Progenitor cell of endocrine pancreas (in vitro differentiated cells): ENCODE measurements around the gene NDUFS3. TPM values are rescaled to one million over a fixed set of nuclear protein-coding genes. Genes with fewer than 3 reads are reported as not detected.
A peak's percentile ranks its signal among the peaks of the same experiment; 100 is the strongest.
"Not testable (repeated sequence)": the region's sequence is repeated elsewhere in the genome, so short reads cannot be mapped to it uniquely, and the experiment has no call there.

Experiments used
- DNase-seq: peaks from one replicate; pipeline ENCODE4 v3.0.0; 2021; ENCODE audit warnings: low spot score; ENCODE audit not compliant: unreplicated experiment
- H3K27ac Mint-ChIP-seq: 2 replicates; pipeline ENCODE4 v1.8.0; 2021; ENCODE audit warnings: mild to moderate bottlenecking, moderate library complexity, mixed read lengths
- H3K27me3 Mint-ChIP-seq: 2 replicates; pipeline ENCODE4 v1.8.0; 2021; ENCODE audit warnings: mixed read lengths
- H3K36me3 Mint-ChIP-seq: 2 replicates; pipeline ENCODE4 v1.8.0; 2022; ENCODE audit warnings: mixed read lengths; ENCODE audit not compliant: insufficient read depth
- H3K4me1 Mint-ChIP-seq: 2 replicates; pipeline ENCODE4 v1.8.0; 2021; ENCODE audit warnings: low read depth, mixed read lengths
- H3K4me3 Mint-ChIP-seq: 2 replicates; pipeline ENCODE4 v1.8.0; 2021; ENCODE audit warnings: low read depth, mild to moderate bottlenecking, moderate library complexity, mixed read lengths
- H3K9me3 Mint-ChIP-seq: 2 replicates; pipeline ENCODE4 v1.8.0; 2021; ENCODE audit warnings: low read depth, mixed read lengths
- CTCF ChIP-seq: fragments of 200-600 bp; sonication (generic); IDR thresholded peaks from one replicate; pipeline ENCODE4 v1.5.0; 2021; ENCODE audit warnings: antibody characterized with exemption, mild to moderate bottlenecking; ENCODE audit not compliant: unreplicated experiment
- total RNA-seq: library from RNA; stranded (reverse); gene quantifications from 2 replicates; pipeline ENCODE4 v1.2.1, GENCODE V29; 2021

Gene NDUFS3
- total RNA-seq, 1 donor from 2014 or later, result 102 TPM

GRCh38 chr11:47552566-47553405 is 26.1 kb upstream of the NDUFS3 start, which contains the start of gene CELF1:
Gene CELF1, minus strand, starts transcription at chr11:47553132. Its CDS starts 53,609 bp downstream, at chr11:47499523.
- TF ChIP-seq CTCF, result peak; percentile 97
- Mint-ChIP-seq H3K36me3 (peaks cover 2% of the 10 kb centered on the region), H3K27ac (peak within 1 kb of the TSS; percentile 96), H3K4me1 (peaks cover 19% of the 10 kb centered on the region), H3K4me3 (peak within 1 kb of the TSS; percentile 97), H3K9me3 (no peaks in the 10 kb centered on the region), H3K27me3 (no peaks in the 10 kb centered on the region)
- DNase-seq, result peak; percentile 88

DNA sequence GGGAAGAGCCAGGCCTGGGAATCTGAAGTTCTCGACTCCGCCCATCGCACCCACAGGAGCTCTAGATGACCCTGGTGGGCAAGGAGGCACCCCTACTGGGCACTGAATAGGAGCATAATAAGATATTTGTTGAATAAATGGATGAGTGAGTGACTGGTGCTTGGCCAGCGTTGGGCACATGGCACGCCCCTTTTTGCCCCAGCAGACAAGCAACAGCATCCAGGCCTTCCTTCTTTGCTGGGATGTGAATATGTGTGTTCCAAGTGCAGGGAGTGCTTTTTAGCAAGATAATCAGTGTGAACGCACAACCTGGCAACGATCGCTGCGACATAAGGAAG is 25.5 kb upstream of the NDUFS3 start:
- H3K36me3 Mint-ChIP-seq, result no peaks in the 10 kb centered on the region
- H3K27ac Mint-ChIP-seq, result peak overlapping the region; percentile 95
- DNase-seq, result no peak
- no peaks in the 10 kb centered on the region for H3K9me3 Mint-ChIP-seq
- H3K4me3 Mint-ChIP-seq, result peak overlapping the region; percentile 79
- TF ChIP-seq CTCF, result no peak
- peaks cover 19% of the 10 kb centered on the region for H3K4me1 Mint-ChIP-seq
- H3K27me3 Mint-ChIP-seq, result no peaks in the 10 kb centered on the region

DNA sequence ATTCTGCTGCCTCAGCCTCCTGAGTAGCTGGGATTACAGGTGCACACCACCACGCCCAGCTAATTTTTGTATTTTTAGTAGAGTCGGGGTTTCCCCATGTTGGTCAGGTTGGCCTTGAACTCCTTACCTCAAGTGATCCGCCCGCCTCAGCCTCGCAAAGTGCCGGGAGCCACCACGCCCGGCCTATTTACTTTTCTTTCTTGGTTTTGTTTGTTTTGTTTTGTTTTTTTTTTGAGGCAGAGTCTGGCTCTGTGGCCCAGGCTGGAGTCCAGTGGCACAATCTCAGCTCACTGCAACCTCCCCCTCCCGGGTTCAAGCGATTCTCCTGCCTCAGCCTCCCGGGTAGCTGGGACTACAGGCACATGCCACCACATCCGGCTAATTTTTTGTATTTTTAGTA is 21.9 kb upstream of the NDUFS3 start:
- not testable (repeated sequence) for H3K27ac Mint-ChIP-seq, H3K9me3 Mint-ChIP-seq, H3K36me3 Mint-ChIP-seq, DNase-seq, H3K4me3 Mint-ChIP-seq, H3K4me1 Mint-ChIP-seq, H3K27me3 Mint-ChIP-seq

GRCh38 chr11:47558695-47559094 is 20.2 kb upstream of the NDUFS3 start:
- no peak for TF ChIP-seq CTCF
- Mint-ChIP-seq H3K27me3 (no peaks in the 10 kb centered on the region), H3K4me3 (no peak overlapping the region), H3K36me3 (no peaks in the 10 kb centered on the region), H3K27ac (no peak overlapping the region), H3K9me3 (no peaks in the 10 kb centered on the region), H3K4me1 (no peaks in the 10 kb centered on the region)
- no peak for DNase-seq

- no peaks in the 10 kb centered on the region for H3K4me1 Mint-ChIP-seq
- no peaks in the 10 kb centered on the region for H3K9me3 Mint-ChIP-seq
- H3K36me3 Mint-ChIP-seq, result no peaks in the 10 kb centered on the region
- H3K27ac Mint-ChIP-seq, result no peak overlapping the region
- TF ChIP-seq CTCF, result no peak
- no peak for DNase-seq
- no peaks in the 10 kb centered on the region for H3K27me3 Mint-ChIP-seq
- no peak overlapping the region for H3K4me3 Mint-ChIP-seq
These were observed 18.4 kb upstream of the NDUFS3 start for GRCh38 chr11:47560426-47560825.

- not testable (repeated sequence) for H3K36me3 Mint-ChIP-seq, H3K4me1 Mint-ChIP-seq, DNase-seq, H3K27ac Mint-ChIP-seq, H3K9me3 Mint-ChIP-seq, H3K27me3 Mint-ChIP-seq, H3K4me3 Mint-ChIP-seq
These were observed 16.5 kb upstream of the NDUFS3 start for GRCh38 chr11:47562393-47562792.

DNA sequence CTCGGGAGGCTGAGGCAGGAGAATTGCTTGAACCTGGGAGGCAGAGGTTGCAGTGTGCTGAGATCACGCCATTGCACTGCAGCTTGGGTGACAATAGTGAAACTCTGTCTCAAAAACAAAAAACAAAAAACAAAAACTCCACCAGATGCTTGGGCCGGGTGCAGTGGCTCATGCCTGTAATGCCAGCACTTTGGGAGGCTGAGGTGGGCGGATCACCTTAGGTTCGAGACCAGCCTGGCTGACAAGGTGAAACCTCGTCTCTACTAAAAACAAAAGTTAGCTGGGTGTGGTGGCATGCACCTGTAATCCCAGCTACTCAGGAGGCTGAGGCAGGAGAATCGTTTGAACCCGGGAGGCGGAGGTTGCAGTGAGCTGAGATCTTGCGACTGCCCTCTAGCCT is 14.5 kb upstream of the NDUFS3 start:
- not testable (repeated sequence) for DNase-seq, H3K36me3 Mint-ChIP-seq, H3K27ac Mint-ChIP-seq, H3K9me3 Mint-ChIP-seq, H3K27me3 Mint-ChIP-seq, H3K4me1 Mint-ChIP-seq
- H3K4me3 Mint-ChIP-seq, result peak overlapping the region; percentile 21
